Hematopoietic multipotent progenitor cell treated with erythropoietin and hydrocortisone succinate and interleukin-3 and kit ligand, for 6 days (in vitro differentiated cells): ENCODE data around the gene MZT2B.
"Not testable (repeated sequence)": the region's sequence is repeated elsewhere in the genome, so short reads cannot be mapped to it uniquely, and the experiment has no call there.

Experiments
- DNase-seq: peaks from one replicate; pipeline ENCODE4 v3.0.0-alpha.2; 2015

MZT2B gene

DNA sequence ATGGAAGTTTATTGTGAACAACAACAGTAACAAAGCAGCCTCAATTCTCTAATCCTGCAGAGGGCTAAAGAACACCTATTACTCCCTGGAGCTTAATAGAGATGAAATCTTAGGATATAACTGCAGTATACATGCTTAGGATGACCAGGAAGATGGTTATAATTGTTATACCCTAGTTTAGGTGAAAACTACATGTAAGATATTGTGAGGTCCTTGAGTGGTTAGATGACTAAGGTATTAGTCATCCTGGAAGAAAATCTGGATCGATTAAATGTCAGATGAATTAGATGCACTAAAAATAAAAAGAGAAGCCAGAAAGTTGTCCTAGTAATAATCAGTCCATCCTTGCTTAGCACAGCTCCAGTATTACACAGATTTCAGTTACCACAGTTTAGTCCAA lies 38.4 kb downstream of the MZT2B start:
- not testable (repeated sequence) for DNase-seq

DNA sequence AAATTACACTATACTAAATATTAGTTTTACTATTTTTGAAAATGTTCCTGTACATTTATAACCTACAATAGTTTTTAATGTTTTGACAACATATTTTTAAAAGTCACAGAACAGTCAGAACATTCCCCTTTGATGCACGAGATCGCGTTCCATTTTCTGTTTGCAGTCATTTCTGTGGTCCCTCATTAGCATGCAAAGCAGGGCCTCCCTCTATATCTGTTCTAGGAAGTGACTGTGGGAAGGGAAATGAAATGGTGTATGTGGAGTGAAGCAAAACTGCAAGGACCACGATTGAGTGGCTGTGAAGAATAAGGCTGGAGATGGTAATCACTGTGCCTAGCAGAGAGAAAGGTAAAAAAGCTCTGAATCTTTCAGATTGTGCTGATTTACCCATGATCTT lies 40.5 kb downstream of the MZT2B start:
- DNase-seq: not testable (repeated sequence)

DNA sequence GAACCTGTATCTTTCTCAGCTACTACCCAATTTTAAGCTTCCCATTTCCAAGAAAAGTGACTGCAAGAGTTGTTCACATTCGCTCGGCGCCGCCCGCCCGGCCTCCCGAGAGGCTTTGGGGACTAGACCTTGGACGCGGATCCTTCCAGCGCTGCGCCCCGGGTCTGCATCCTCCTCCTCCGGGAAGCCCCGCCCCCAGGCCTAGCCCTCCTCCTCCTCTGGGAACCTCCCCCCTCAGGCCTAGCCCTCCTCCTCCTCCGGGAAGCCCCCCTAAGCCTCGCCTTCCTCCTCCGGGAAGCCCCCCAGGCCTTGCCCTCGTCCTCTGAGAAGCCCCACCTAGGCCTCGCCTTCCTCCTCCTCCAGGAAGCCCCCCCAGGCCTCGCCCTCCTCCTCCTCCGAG lies 45.9 kb downstream of the MZT2B start:
- not testable (repeated sequence) for DNase-seq

DNA sequence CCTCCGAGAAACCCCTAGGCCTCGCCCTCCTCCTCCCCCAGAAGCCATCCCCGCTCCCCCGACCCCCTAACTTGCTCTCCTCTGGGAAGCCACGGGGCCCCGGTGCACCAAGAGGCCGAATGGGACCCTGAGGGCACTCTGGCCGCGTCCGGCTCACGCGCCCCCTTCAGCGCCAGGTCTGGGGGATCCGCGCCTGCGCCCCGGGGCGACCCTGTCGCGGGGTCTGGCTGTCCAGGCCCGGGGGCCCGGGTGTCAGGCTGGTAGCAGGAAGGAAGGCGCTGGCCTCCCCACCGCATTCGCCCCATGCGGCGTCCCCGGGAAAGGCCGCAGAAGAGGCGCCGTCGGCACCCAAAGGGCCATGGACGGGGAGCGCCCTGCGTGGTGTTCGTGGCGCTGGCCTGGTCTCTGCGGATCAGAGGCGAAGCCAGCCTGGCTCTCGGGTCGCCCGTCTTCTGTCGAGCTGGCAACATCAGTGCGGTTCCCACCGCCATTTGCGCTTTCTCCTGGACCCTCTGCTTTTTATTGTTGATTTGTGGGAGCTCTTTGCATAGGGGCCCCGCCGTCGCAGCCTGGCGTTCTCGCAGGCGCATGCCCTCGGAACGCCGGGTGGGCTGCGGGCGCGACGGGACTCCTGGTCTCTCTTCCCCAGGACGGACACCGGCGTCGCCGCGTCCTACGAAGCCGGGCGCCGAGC lies 46.6 kb downstream of the MZT2B start:
- not testable (repeated sequence) for DNase-seq

DNA sequence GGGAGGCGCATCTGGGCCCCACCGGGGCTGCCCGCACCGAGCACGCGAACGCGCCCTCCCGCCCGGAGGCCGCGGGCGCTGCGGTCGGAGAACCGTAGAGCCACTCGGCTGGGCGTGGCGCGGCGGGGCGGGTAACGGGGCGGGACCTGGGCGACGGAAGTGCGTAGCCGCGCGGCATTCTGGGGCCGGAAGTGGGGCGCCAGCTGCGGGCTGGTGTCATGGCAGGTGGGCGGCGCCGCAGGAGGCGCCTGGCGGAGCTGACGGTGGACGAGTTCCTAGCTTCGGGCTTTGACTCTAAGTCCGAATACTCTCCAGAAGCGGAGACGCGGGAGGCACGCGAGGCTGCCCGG lies 47.1 kb downstream of the MZT2B start:
- DNase-seq: peak; percentile 19

DNA sequence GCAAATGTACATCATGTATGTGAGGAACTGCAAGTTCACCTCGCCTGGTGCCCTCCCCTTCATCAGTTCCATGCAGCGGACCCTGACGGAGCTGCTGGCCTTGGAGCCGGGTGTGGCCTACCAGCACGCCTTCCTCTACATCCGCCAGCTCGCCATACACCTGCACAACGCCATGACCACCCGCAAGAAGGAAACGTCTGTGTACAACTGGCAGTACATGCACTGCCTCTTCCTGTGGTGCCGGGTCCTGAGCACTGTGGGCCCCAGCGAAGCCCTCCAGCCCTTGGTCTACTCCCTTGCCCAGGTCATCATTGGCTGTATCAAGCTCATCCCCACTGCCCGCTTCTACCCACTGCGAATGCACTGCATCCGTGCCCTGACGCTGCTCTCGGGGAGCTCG lies 48.3 kb downstream of the MZT2B start:
- not testable (repeated sequence) for DNase-seq

DNA sequence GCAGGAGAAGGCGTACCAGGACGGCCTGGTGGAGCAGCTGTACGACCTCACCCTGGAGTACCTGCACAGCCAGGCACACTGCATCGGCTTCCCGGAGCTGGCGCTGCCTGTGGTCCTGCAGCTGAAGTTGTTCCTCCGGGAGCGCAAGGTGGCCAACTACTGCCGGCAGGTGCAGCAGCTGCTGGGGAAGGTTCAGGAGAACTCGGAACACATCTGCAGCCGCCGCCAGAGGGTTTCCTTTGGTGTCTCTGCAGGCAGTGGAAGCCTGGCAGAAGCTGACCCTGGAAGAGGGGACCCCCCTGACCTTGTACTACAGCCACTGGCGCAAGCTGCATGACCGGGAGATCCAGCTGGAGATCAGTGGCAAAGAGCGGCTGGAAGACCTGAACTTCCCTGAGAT lies 48.8 kb downstream of the MZT2B start:
- not testable (repeated sequence) for DNase-seq

DNA sequence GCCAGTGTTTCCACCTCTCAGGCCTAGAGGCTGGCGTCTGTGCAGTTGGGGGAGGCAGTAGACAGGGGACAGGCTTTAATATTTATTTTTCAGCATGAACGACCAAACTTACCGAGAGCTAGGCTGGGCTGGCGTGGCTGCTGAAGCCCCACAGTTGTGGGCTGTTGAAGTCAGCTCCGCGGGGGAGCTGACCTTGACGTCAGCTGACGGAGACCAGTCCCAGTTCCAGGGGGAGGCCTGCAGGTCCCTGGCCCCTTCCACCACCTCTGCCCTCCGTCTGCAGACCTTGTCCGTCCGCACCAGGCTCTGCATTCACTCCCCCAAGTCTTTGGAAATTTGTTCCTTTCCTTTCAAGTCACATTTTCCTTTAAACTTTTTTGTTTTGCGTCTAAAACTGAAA lies 49.6 kb downstream of the MZT2B start:
- DNase-seq: no peak

DNA sequence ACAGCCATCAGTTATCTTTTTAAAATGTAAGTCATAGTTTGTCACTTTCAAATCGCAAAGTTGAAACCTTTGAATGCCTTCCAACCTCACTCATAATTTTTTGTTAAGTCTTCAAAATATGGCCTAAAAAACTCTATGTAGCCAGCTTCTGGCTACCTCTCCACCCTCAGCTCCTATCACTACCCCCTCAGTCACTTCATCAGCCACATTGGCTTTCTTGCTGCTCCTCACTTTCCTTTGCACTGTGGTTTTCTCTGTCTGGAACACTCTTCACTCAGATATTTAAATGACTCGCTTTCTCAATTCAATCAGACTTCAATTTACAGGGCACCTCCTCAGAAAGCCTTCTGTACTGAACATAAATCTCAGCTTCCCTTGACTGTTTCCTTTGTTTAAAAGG lies 51.0 kb downstream of the MZT2B start:
- DNase-seq: not testable (repeated sequence)

DNA sequence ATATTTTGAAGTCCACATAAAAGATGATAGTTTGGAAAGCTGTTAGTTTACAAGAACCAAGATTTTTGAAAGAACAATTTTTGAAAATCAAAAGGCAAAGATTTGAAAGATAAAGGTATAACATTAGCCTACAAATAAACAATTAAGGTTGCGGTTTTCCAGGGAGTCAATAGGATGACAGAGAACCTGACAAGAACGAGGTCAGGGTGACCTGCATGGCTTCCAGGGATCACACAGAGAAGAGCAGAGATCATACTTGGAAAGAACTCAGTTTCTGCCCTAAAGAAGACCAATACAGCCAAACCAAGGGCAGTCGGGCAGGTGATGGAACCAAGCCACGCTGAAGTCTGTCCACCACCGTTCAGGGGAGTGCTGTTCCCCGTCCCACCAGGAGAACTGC lies 57.5 kb downstream of the MZT2B start:
- not testable (repeated sequence) for DNase-seq
